CD4-positive, alpha-beta T cell treated with Interleukin-15 for 1 hour (primary cell): ENCODE measurements around the gene SFMBT1.

Experiments used
- DNase-seq: peaks from one replicate; pipeline ENCODE4 v3.0.0-alpha.2; 2020

Gene SFMBT1

GRCh38 chr3:52915294-52915693 lies 130.6 kb downstream of the SFMBT1 start:
- DNase-seq: no peak

- no peak for DNase-seq
Measured at GRCh38 chr3:52912885-52913731, 132.8 kb downstream of the SFMBT1 start.

GRCh38 chr3:52910823-52911222 lies 135.1 kb downstream of the SFMBT1 start:
- no peak for DNase-seq

- no peak for DNase-seq
Measured at GRCh38 chr3:52907497-52907896, 138.4 kb downstream of the SFMBT1 start.

- no peak for DNase-seq
Measured at GRCh38 chr3:52904552-52904951, 141.3 kb downstream of the SFMBT1 start.

- DNase-seq: no peak
Measured at GRCh38 chr3:52904000-52904399, 141.9 kb downstream of the SFMBT1 start.

GRCh38 chr3:52897130-52898122 lies 148.4 kb downstream of the SFMBT1 start, which contains the start of gene STIMATE:
TSS of gene STIMATE (minus strand) at chr3:52897548. CDS start at chr3:52897450, 98 bp downstream.
- peak; percentile 87 for DNase-seq

GRCh38 chr3:52896613-52897012 lies 149.3 kb downstream of the SFMBT1 start:
- DNase-seq: no peak

GRCh38 chr3:52896151-52896550 lies 149.7 kb downstream of the SFMBT1 start:
- DNase-seq: no peak

GRCh38 chr3:52895418-52895817 lies 150.5 kb downstream of the SFMBT1 start:
- no peak for DNase-seq

- no peak for DNase-seq
Measured at GRCh38 chr3:52894756-52895155, 151.1 kb downstream of the SFMBT1 start.

- no peak for DNase-seq
Measured at GRCh38 chr3:52893723-52894122, 152.2 kb downstream of the SFMBT1 start.

- no peak for DNase-seq
Measured at GRCh38 chr3:52892625-52893311, 153.1 kb downstream of the SFMBT1 start.

GRCh38 chr3:52892290-52892624 lies 153.6 kb downstream of the SFMBT1 start:
- DNase-seq: no peak

GRCh38 chr3:52891615-52892081 lies 154.2 kb downstream of the SFMBT1 start:
- DNase-seq: peak; percentile 40

GRCh38 chr3:52891164-52891563 lies 154.7 kb downstream of the SFMBT1 start:
- no peak for DNase-seq

GRCh38 chr3:52890735-52891134 lies 155.1 kb downstream of the SFMBT1 start:
- no peak for DNase-seq

GRCh38 chr3:52889901-52890300 lies 156.0 kb downstream of the SFMBT1 start:
- no peak for DNase-seq

- DNase-seq: no peak
Measured at GRCh38 chr3:52887166-52887565, 158.7 kb downstream of the SFMBT1 start.

GRCh38 chr3:52886049-52886730 lies 159.7 kb downstream of the SFMBT1 start:
- DNase-seq: no peak

GRCh38 chr3:52882377-52882776 lies 163.5 kb downstream of the SFMBT1 start:
- no peak for DNase-seq

GRCh38 chr3:52881871-52882270 lies 164.0 kb downstream of the SFMBT1 start:
- no peak for DNase-seq
